Bronchial epithelial cell (primary cell): Measurements from ENCODE around the gene C10orf90. TPM values are rescaled to one million over a fixed set of nuclear protein-coding genes. Genes with fewer than 3 reads are reported as not detected.

Experiments
- DNase-seq: peaks from one replicate; pipeline ENCODE4 v3.0.0-alpha.2; 2010; ENCODE audit warnings: low read depth
- FAIRE-seq: peaks from 2 replicates; lab custom pipeline; 2011; peaks lifted over from hg19 to GRCh38; lab: Jason Lieb, UNC
- H3K27me3 ChIP-seq: 2 replicates; pipeline ENCODE4 v1.5.1; 2011; ENCODE audit warnings: low read length; ENCODE audit not compliant: control insufficient read depth, insufficient read depth
- H3K36me3 ChIP-seq: 2 replicates; pipeline ENCODE4 v1.5.1; 2011; ENCODE audit warnings: low read length; ENCODE audit not compliant: control insufficient read depth, insufficient read depth
- H3K4me3 ChIP-seq: 2 replicates; pipeline ENCODE4 v1.5.1; 2011; ENCODE audit warnings: mild to moderate bottlenecking, low read depth, low read length, control low read depth
- total RNA-seq: library from RNA; depleted of rRNA; stranded (reverse); fragments of >200 nt; gene quantifications from 2 replicates; pipeline ENCODE4 v1.2.1, GENCODE V29; 2014
- TF ChIP-seq, protein P1 (sequence below): IDR thresholded peaks from 2 replicates; pipeline ENCODE4 v1.5.1; 2011; ENCODE audit warnings: mild to moderate bottlenecking, moderate library complexity, low read length, control low read depth, inconsistent platforms; ENCODE audit not compliant: insufficient read depth, severe bottlenecking

The C10orf90 gene, protein sequence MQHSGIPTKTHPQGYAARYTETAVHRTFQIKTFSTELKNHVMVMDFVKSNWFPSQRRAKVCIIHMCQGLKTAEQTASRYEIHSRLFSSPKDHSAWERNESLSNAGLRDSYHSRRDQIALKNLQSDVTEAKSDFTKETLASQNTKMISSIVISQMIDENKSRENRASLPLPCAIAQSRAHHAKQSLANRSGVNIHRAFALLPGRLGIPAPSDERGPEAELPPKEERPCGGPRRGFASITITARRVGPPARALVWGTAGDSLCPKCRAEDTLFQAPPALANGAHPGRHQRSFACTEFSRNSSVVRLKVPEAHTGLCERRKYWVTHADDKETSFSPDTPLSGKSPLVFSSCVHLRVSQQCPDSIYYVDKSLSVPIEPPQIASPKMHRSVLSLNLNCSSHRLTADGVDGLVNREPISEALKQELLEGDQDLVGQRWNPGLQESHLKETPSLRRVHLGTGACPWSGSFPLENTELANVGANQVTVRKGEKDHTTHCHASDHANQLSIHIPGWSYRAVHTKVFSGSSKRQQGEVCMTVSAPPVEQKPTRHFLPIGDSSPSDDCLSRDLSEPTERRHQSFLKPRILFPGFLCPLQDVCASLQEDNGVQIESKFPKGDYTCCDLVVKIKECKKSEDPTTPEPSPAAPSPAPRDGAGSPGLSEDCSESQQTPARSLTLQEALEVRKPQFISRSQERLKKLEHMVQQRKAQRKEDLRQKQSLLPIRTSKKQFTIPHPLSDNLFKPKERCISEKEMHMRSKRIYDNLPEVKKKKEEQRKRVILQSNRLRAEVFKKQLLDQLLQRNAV
- total RNA-seq, result not detected in 2 replicates

DNA sequence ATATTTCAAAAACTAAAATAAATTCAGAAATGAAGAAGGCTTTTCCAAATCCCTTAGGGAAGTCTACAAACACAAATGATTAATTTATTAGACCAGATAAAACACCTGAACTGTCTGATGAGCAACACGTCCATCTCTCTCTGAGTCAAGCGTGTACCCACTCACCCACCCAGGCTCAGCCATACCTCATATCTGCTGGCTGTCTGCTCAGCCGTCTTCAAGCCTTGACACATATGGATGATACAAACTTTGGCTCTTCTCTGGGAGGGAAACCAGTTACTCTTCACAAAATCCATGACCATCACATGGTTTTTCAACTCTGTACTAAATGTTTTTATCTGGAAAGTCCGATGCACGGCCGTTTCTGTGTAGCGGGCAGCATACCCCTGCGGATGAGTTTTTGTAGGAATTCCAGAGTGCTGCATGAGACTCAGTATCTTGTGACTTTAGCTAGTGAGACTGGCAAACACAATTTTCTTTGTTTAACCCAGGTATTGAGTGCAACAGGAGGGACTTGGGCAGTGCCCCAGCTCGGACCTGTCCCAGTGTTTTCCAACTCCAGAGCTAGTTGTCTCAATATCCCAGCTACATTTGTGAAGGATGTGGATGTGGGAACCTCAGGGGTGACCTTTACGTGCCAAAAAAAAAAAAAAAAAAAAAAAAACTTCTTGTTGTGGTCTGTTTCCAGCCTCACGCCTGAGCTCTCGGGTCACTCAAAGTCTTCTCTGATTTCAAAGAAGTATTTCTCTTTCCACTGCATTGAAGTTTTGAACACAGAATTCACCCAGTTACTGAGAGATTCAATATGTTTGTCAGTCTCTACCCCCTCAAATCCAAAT, at the start of gene C10orf90:
C10orf90 (minus strand) TSS at position 638 of the 839 bp plus-strand sequence; CDS start at position 425, 213 bp downstream.
- H3K36me3 ChIP-seq, result no peaks in the 10 kb centered on the region
- no peak within 1 kb of the TSS for H3K4me3 ChIP-seq
- no peak for DNase-seq
- TF ChIP-seq, protein P1, sequence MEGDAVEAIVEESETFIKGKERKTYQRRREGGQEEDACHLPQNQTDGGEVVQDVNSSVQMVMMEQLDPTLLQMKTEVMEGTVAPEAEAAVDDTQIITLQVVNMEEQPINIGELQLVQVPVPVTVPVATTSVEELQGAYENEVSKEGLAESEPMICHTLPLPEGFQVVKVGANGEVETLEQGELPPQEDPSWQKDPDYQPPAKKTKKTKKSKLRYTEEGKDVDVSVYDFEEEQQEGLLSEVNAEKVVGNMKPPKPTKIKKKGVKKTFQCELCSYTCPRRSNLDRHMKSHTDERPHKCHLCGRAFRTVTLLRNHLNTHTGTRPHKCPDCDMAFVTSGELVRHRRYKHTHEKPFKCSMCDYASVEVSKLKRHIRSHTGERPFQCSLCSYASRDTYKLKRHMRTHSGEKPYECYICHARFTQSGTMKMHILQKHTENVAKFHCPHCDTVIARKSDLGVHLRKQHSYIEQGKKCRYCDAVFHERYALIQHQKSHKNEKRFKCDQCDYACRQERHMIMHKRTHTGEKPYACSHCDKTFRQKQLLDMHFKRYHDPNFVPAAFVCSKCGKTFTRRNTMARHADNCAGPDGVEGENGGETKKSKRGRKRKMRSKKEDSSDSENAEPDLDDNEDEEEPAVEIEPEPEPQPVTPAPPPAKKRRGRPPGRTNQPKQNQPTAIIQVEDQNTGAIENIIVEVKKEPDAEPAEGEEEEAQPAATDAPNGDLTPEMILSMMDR, result no peak
- H3K27me3 ChIP-seq, result no peaks in the 10 kb centered on the region
- FAIRE-seq, result no peak

DNA sequence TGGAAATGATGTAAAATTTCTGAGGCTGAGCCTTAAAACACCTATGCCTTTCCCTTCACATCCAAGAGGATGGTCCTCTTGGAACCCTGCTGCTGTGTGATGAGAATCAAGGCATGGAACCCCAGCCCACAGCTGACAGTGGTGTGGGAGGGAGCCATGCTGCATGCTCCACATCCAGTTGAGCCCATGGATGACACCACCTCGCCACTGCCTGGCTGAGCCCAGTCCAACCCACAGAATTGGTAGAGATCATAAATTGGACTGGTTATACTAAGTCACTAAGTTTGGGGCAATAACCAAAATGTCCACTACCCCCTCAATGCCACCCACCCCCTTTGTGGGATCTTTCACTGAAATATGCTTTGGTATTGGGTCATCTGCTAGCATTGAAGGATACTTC, 45.9 kb upstream of the C10orf90 start:
- TF ChIP-seq, protein P1, result no peak
- DNase-seq (no peak), FAIRE-seq (no peak)
- no peak overlapping the region for H3K4me3 ChIP-seq
- no peaks in the 10 kb centered on the region for H3K36me3 ChIP-seq
- no peaks in the 10 kb centered on the region for H3K27me3 ChIP-seq

DNA sequence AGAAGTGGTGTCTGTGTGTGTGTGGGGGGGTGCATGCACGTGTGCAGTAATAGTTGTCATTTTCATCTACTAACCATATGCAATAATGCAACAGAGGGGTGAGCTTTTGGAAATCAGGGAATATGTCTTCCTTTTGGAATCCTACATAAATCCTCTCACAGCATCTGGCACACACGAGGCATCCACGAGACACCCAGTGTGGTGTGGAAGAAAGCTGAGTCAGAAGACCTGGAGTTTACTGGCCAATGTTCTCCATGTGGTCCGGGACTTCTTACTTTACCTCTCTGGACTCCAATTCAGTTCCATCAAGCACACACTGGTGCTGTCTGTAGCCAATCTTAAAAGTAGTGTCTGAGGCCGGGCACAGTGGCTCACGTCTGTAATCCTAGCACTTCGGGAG, 43.1 kb upstream of the C10orf90 start:
- Histone ChIP-seq H3K4me3 (no peak overlapping the region), H3K27me3 (no peaks in the 10 kb centered on the region), H3K36me3 (no peaks in the 10 kb centered on the region)
- no peak for DNase-seq
- TF ChIP-seq, protein P1, result no peak
- FAIRE-seq, result no peak

DNA sequence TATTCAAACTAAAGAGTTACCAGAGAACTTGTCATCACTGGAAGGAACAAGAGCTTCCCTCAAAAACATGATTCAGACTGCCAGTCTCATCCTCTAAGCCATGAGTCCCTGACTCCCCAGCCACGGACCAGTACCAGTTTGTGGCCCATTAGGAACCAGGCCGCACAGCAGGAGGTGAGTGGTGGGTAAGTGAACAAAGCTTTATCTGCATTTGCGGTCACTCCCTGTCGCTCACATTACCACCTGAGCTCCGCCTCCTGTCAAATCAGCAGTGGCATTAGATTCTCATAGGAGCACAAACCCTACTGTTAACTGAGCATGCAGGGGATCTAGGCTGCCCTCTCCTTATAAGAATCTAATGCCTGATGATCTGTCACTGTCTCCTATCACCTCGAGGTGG, 42.2 kb upstream of the C10orf90 start:
- TF ChIP-seq, protein P1, result no peak
- FAIRE-seq (no peak), DNase-seq (no peak)
- Histone ChIP-seq H3K36me3 (no peaks in the 10 kb centered on the region), H3K4me3 (no peak overlapping the region), H3K27me3 (no peaks in the 10 kb centered on the region)

DNA sequence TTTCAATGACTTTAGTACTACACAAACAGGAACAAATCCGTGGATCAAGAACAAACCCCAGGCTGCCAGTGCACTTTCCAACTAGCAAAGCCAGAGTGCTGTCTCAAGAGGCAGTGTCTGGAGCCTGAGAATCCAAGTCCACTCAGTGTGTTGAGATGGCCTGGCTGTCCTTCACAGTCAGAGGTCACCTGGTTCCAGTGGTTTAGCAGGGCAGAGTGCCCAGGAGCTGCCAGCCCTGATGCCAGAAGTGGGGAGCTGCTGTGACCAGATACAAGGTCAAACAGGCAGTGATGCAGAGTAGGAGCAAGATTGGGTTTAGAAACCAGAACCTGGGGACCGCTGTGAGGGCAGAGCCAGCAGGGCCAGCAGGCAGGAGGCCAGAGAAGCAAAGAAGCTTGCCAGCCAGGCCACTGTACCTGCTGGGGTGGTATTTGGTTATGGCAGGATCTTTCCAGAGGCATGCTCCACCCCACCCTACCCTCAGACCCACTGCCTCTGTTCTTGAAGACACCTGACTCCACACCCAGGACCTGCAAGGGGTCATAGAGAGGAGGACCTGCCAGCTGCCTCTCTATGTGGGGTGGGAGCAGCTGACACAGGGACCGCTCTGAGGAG, 35.6 kb upstream of the C10orf90 start:
- FAIRE-seq, result no peak
- TF ChIP-seq, protein P1, result no peak
- no peak overlapping the region for H3K4me3 ChIP-seq
- DNase-seq, result no peak
- no peaks in the 10 kb centered on the region for H3K36me3 ChIP-seq
- no peaks in the 10 kb centered on the region for H3K27me3 ChIP-seq
